K562 (cell line): ENCODE results near the gene ANKRD12. TPM values are rescaled to one million over a fixed set of nuclear protein-coding genes. Genes with fewer than 3 reads are reported as not detected.

Experiments used
- ATAC-seq: fragments of 200-7000 bp; cut with Tn5 transposase; 3 replicates; pipeline ENCODE4 v1.9.1; 2020; ENCODE audit warnings: moderate library complexity
- BruUV-seq: library from RNA; stranded (reverse); fragments of 400-500 nt; replicated peaks from 2 replicates; lab custom pipeline; 2021; lab: Mats Ljungman, UMichigan
- CTCF ChIA-PET: fragments of 300-600 bp; formaldehyde crosslinking; extraction: SDS; loops from one replicate; lab custom pipeline; 2021; ENCODE audit warnings: low intra/inter-chr PET ratio; lab: Yijun Ruan, JAX
- POLR2A ChIA-PET: fragments of 300-600, 350-650 bp; sonication (Branson Sonifier 250); formaldehyde crosslinking; extraction: SDS; loops from one replicate; lab custom pipeline; 2021; ENCODE audit warnings: antibody characterized with exemption, inconsistent platforms; lab: Yijun Ruan, JAX
- DNase-seq, 4 experiments: peaks; one replicate each; pipeline versions ENCODE4 v3.0.0 to v3.0.0-alpha.2; 2011 to 2018; ENCODE audit warnings: low spot score in 3 of 4, mixed read lengths in 3 of 4; ENCODE audit errors: extremely low read depth in 1 of 4
- FAIRE-seq: peaks from 2 replicates; lab custom pipeline; 2011; peaks lifted over from hg19 to GRCh38; lab: Jason Lieb, UNC
- H2AFZ ChIP-seq: 2 replicates; pipeline ENCODE4 v1.6.0; 2011; ENCODE audit warnings: low read depth, low read length, control low read depth, inconsistent platforms
- H3K27ac ChIP-seq: fragments of 200-600 bp; 3 replicates; pipeline ENCODE4 v1.8.0; 2011; ENCODE audit warnings: low read depth, mild to moderate bottlenecking, control low read depth, inconsistent platforms, low read length, moderate library complexity, mixed read lengths; ENCODE audit errors: extremely low read depth
- H3K27me3 ChIP-seq, 2 experiments: fragments of 300-600 bp in 1 of 2; 2 replicates in 1 of 2; 3 replicates in 1 of 2; pipeline versions ENCODE4 v1.6.0 to v1.8.0; 2011; ENCODE audit warnings: inconsistent platforms in 2 of 2, low read length in 2 of 2, mild to moderate bottlenecking in 1 of 2, mixed read lengths in 1 of 2, moderate library complexity in 1 of 2; ENCODE audit not compliant: control insufficient read depth in 2 of 2, insufficient read depth in 2 of 2
- H3K36me3 ChIP-seq: fragments of 300-600 bp; 3 replicates; pipeline ENCODE4 v1.8.0; 2011; ENCODE audit warnings: mild to moderate bottlenecking, low read length, inconsistent platforms; ENCODE audit not compliant: control insufficient read depth, insufficient read depth
- H3K4me1 ChIP-seq, 2 experiments: fragments of 200-600 bp in 1 of 2; replicated peaks in 1 of 2; 2 replicates in 1 of 2; 3 replicates in 1 of 2; pipeline versions ENCODE4 v1.5.1 to v1.8.0; 2011; ENCODE audit warnings: inconsistent platforms in 2 of 2, low read length in 2 of 2, mild to moderate bottlenecking in 1 of 2, mixed read lengths in 1 of 2, moderate library complexity in 1 of 2; ENCODE audit not compliant: control insufficient read depth in 2 of 2, insufficient read depth in 2 of 2
- H3K4me2 ChIP-seq: 2 replicates; pipeline ENCODE4 v1.6.1; 2011; ENCODE audit warnings: low read length, control low read depth, inconsistent platforms, mixed read lengths; ENCODE audit not compliant: insufficient read depth
- H3K4me3 ChIP-seq: fragments of 200-600 bp; sonication (generic), shearing (Covaris generic); 2 replicates; pipeline ENCODE4 v1.5.1; 2016; ENCODE audit warnings: control low read depth, inconsistent platforms
- H3K79me2 ChIP-seq: fragments of 200-600 bp; 3 replicates; pipeline ENCODE4 v1.8.0; 2011; ENCODE audit warnings: low read length, inconsistent platforms; ENCODE audit not compliant: control insufficient read depth, insufficient read depth
- H3K9ac ChIP-seq, 2 experiments: 2 replicates each; pipeline versions ENCODE4 v1.6.0 to v1.6.1; 2011; ENCODE audit warnings: low read depth in 2 of 2, low read length in 2 of 2, control low read depth in 1 of 2, inconsistent platforms in 1 of 2, mild to moderate bottlenecking in 1 of 2, mixed read lengths in 1 of 2; ENCODE audit not compliant: insufficient read depth in 1 of 2
- H3K9me1 ChIP-seq: one replicate; pipeline ENCODE4 v1.6.0; 2011; ENCODE audit warnings: inconsistent platforms, mild to moderate bottlenecking, low read length, moderate library complexity; ENCODE audit not compliant: control insufficient read depth, insufficient read depth
- H3K9me3 ChIP-seq: replicated peaks from 2 replicates; pipeline ENCODE4 v1.5.1; 2011; ENCODE audit warnings: low read depth, low read length, inconsistent platforms; ENCODE audit not compliant: control insufficient read depth, insufficient read depth
- H4K20me1 ChIP-seq: replicated peaks from 2 replicates; pipeline ENCODE4 v1.6.1; 2011; ENCODE audit warnings: low read length, inconsistent platforms, mixed read lengths; ENCODE audit not compliant: control insufficient read depth, insufficient read depth
- BRCA1 ChIP-seq, 2 experiments: fragments of 450-650 bp in 1 of 2; sonication (generic) in 1 of 2; formaldehyde crosslinking in 1 of 2; IDR thresholded peaks; 2 replicates each; pipeline versions ENCODE4 v1.5.0 to v1.6.1; 2017 to 2020; ENCODE audit warnings: mild to moderate bottlenecking in 1 of 2, missing genetic modification reagents in 1 of 2
- HES1 ChIP-seq: fragments of 450-650 bp; IDR thresholded peaks from 2 replicates; pipeline ENCODE4 v1.6.1; 2016; ENCODE audit warnings: low read depth, mild to moderate bottlenecking, moderate library complexity
- HNRNPLL ChIP-seq: fragments of 200-400 bp; formaldehyde crosslinking; IDR thresholded peaks from 2 replicates; pipeline ENCODE4 v1.6.1; 2017; ENCODE audit warnings: low read length, low read depth, mild to moderate bottlenecking; ENCODE audit not compliant: poor library complexity, severe bottlenecking
- ILF3 ChIP-seq: fragments of 450-650 bp; IDR thresholded peaks from 2 replicates; pipeline ENCODE4 v1.6.1; 2018; ENCODE audit warnings: antibody characterized with exemption, mild to moderate bottlenecking, moderate library complexity, borderline replicate concordance
- MTA3 ChIP-seq: fragments of 450-650 bp; formaldehyde crosslinking; IDR thresholded peaks from 2 replicates; pipeline ENCODE4 v1.6.1; 2017; ENCODE audit warnings: mild to moderate bottlenecking, borderline replicate concordance
- NR2F6 ChIP-seq: fragments of 450-650 bp; formaldehyde crosslinking; IDR thresholded peaks from 2 replicates; pipeline ENCODE4 v1.4.0; 2020; ENCODE audit warnings: mild to moderate bottlenecking
- RB1 ChIP-seq: fragments of 450-650 bp; IDR thresholded peaks from 2 replicates; pipeline ENCODE4 v1.6.1; 2017; ENCODE audit warnings: low read depth, mild to moderate bottlenecking
- STAT5A ChIP-seq: IDR thresholded peaks from 2 replicates; pipeline ENCODE4 v1.6.1; 2012; ENCODE audit warnings: low read length, inconsistent platforms, borderline replicate concordance
- TAL1 ChIP-seq: fragments of 450-650 bp; IDR thresholded peaks from 2 replicates; pipeline ENCODE4 v1.6.1; 2016; ENCODE audit warnings: mild to moderate bottlenecking
- USF1 ChIP-seq: sonication (generic); formaldehyde crosslinking; IDR thresholded peaks from 2 replicates; pipeline ENCODE4 v1.9.0; 2022; ENCODE audit warnings: mild to moderate bottlenecking, missing genetic modification reagents
- ZFX ChIP-seq: sonication (generic); formaldehyde crosslinking; IDR thresholded peaks from 2 replicates; pipeline ENCODE4 v1.8.0; 2022; ENCODE audit warnings: mild to moderate bottlenecking, missing genetic modification reagents, moderate library complexity
- ZNF12 ChIP-seq: sonication (generic); formaldehyde crosslinking; IDR thresholded peaks from 2 replicates; pipeline ENCODE4 v1.4.0; 2020; ENCODE audit warnings: mild to moderate bottlenecking, missing genetic modification reagents
- WGBS: fragments of 100-300 bp; shearing (Covaris generic); methylation state at CpG from one replicate; pipeline ENCODE4 v1.1.6; 2016; ENCODE audit warnings: low coverage, mixed read lengths; ENCODE audit not compliant: insufficient coverage; ENCODE audit errors: missing lambda C conversion rate; 5-methylcytosine and 5-hydroxymethylcytosine counted together
- in situ Hi-C: fragments of 300-500 bp; cut with MboI; formaldehyde crosslinking; loops from 4 replicates; pipeline ENCODE4 v1.15.0; 2018; ENCODE audit warnings: inconsistent platforms, mixed read lengths
- intact Hi-C: fragments of 100-400 bp; cut with micrococcal nuclease; formaldehyde crosslinking; loops from 2 replicates; pipeline ENCODE4 v1.14.2; 2022
- polyA plus RNA-seq, 8 experiments: library from polyadenylated mRNA; depleted of rRNA in 4 of 8; stranded (reverse) in 5 of 8; unstranded in 3 of 8; fragments of >200 nt; fragmentation: Nextera tagmentation in 2 of 8; fragmentation: Illumina TruSeq in 1 of 8; extraction: Ambion mirVana in 2 of 8; extraction: Trizol in 1 of 8; gene quantifications; 2 replicates each; pipeline versions ENCODE4 v1.2.1 to v1.2.3, GENCODE V29; 2011 to 2014; ENCODE audit warnings: inconsistent platforms in 1 of 8, missing spikeins in 1 of 8
- total RNA-seq, 7 experiments: library from RNA; depleted of rRNA in 6 of 7; stranded (reverse); fragments of >200 nt in 6 of 7; fragmentation: Illumina TruSeq in 2 of 7; extraction: Trizol in 2 of 7; gene quantifications; 2 replicates each; pipeline versions ENCODE4 v1.2.1 to v1.2.3, GENCODE V29; 2011 to 2021; ENCODE audit warnings: low replicate concordance in 1 of 7
- TF ChIP-seq, protein P1 (sequence below): sonication (generic); IDR thresholded peaks from 2 replicates; pipeline ENCODE4 v1.6.1; 2016
- TF ChIP-seq, protein P2 (sequence below): sonication (generic); formaldehyde crosslinking; IDR thresholded peaks from 2 replicates; pipeline ENCODE4 v1.8.1; 2023; ENCODE audit warnings: mild to moderate bottlenecking, missing genetic modification reagents, moderate library complexity

Gene ANKRD12
- total and polyA plus RNA-seq, 9 of the 15 experiments (the other 6 are each of a cell fraction or from before 2014, with no cell fraction given) = 6.6 to 28.2 (median 16.0) TPM

- TF ChIP-seq HES1 (no peak), NR2F6 (CRISPR knock-in tag) (no peak), TAL1 (no peak), HNRNPLL (peak; percentile 5), USF1 (CRISPR knock-in tag) (no peak)
Observed at GRCh38 chr18:9334329-9334972, 197.9 kb downstream of the ANKRD12 start, which contains the start of gene TWSG1 (continued).

DNA sequence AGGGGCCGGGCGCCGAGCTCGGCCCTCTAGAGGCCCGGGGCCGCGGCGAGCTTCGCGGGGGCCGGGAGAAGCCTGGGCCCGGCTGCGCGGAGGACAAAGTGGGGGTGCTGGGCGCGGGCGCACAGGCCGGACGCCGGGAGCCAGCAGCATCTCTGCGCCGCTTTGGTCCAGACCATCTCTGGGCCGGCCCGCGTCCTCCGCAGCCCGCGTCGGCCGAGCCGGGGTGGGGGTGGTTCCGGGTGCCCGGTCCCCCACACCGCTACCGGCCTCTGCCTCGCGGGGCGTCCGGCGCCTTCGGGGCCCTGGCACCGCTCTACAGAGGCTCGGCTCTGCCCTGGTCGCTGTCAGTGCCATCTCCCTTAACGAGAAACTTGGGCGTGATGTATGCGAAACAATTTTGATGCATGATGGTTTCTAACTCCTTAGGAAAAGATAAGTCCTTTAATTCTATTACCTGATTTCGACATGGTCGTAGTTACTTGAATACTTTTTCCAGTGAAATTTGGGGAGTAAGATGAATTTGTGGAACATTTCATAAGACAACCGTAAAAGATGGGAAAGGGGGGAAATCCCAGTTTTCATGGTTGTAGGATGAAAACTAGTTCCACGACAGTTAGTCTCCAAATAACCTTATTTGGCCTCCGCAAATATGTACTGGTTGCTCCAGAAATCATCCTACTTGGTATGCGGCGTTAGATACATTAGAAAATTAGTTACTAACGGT, 198.6 kb downstream of the ANKRD12 start:
- BruUV-seq = no TSS peak
- H3K4me1 ChIP-seq = peaks cover 18% of the 10 kb centered on the region in 2 experiments
- no peak for FAIRE-seq
- ChIA-PET CTCF (interaction anchor here (0.5 kb wide), 1 partner anchor 377 kb away, joined by 4 read pairs; no protein-coding TSS in a partner anchor), POLR2A (interaction anchor here (0.6 to 1.5 kb wide), 2 partner anchors 9 to 198 kb away, joined by 4 to 6 read pairs; no protein-coding TSS in a partner anchor)
- in situ Hi-C loops = loop anchor here (10.0 kb wide), 1 partner anchor 260 kb away; no protein-coding TSS in a partner anchor
- peak overlapping the region; percentile 75 for H3K4me2 ChIP-seq
- 1% methylated on average over 55 of the region's 55 CpGs for WGBS
- peak overlapping the region; percentile 77 for H3K27ac ChIP-seq
- peak; percentile 80 for ATAC-seq
- peak overlapping the region; percentile 55 to 93 for H3K9ac ChIP-seq
- H3K9me3 ChIP-seq = 0 out of 2 replicates have a peak, but pooled peaks cover 7% of the 10 kb centered on the region
- no peaks in the 10 kb centered on the region for H3K9me1 ChIP-seq
- intact Hi-C loops = loop anchor here (5.0 to 10.0 kb wide), 2 partner anchors 142 to 260 kb away; partner anchors contain the start of gene RALBP1
- peak overlapping the region; percentile 79 for H3K4me3 ChIP-seq
- H2AFZ ChIP-seq = peak overlapping the region; percentile 74
- no peaks in the 10 kb centered on the region for H3K27me3 ChIP-seq
- H3K36me3 ChIP-seq = peaks cover 26% of the 10 kb centered on the region
- peaks cover 27% of the 10 kb centered on the region for H3K79me2 ChIP-seq
- DNase-seq = peak in 1 of 4 experiments; percentile 25
- no peaks in the 10 kb centered on the region for H4K20me1 ChIP-seq
- TF ChIP-seq ILF3 = peak; percentile 82; the same call in 1 of the 2 replicates
- TF ChIP-seq RB1 = peak; percentile 9; the same call in 1 of the 2 replicates
- TF ChIP-seq, protein P1, sequence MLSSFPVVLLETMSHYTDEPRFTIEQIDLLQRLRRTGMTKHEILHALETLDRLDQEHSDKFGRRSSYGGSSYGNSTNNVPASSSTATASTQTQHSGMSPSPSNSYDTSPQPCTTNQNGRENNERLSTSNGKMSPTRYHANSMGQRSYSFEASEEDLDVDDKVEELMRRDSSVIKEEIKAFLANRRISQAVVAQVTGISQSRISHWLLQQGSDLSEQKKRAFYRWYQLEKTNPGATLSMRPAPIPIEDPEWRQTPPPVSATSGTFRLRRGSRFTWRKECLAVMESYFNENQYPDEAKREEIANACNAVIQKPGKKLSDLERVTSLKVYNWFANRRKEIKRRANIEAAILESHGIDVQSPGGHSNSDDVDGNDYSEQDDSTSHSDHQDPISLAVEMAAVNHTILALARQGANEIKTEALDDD = peak; percentile 66
- TF ChIP-seq MTA3 = peak; percentile 74; the same call in 1 of the 2 replicates
- no peak; the same call in 1 of the 2 replicates for TF ChIP-seq ZNF12 (CRISPR knock-in tag)
- no peak for TF ChIP-seq BRCA1 (IDR thresholded peaks at IDR 0.05)
- 0 out of 2 replicates have a peak, but pooled peaks have one; percentile 82 for TF ChIP-seq BRCA1 (CRISPR knock-in tag; IDR thresholded peaks at IDR 0.05)
- no peak for TF ChIP-seq STAT5A
- TF ChIP-seq ZFX (CRISPR knock-in tag) = peak; percentile 93
- TF ChIP-seq, protein P2, sequence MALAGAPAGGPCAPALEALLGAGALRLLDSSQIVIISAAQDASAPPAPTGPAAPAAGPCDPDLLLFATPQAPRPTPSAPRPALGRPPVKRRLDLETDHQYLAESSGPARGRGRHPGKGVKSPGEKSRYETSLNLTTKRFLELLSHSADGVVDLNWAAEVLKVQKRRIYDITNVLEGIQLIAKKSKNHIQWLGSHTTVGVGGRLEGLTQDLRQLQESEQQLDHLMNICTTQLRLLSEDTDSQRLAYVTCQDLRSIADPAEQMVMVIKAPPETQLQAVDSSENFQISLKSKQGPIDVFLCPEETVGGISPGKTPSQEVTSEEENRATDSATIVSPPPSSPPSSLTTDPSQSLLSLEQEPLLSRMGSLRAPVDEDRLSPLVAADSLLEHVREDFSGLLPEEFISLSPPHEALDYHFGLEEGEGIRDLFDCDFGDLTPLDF = peak; percentile 49; the same call in 1 of the 2 replicates
